ENCODE results near the gene AZU1.
A peak's percentile ranks its signal among the peaks of the same experiment; 100 is the strongest.
"Not testable (repeated sequence)": the region's sequence is repeated elsewhere in the genome, so short reads cannot be mapped to it uniquely, and the experiment has no call there.

AZU1 gene

GRCh38 chr19:831407-832369 lies 4.1 kb downstream of the AZU1 start:
- DNase-seq: no peak

- DNase-seq: no peak
These were observed 6.6 kb downstream of the AZU1 start for GRCh38 chr19:834216-834615.

GRCh38 chr19:835210-835810 lies 7.7 kb downstream of the AZU1 start:
- DNase-seq: no peak

- no peak for DNase-seq
These were observed 13.0 kb downstream of the AZU1 start, which contains the start of gene PRTN3 for GRCh38 chr19:840519-841206. TSS of gene PRTN3 (plus strand) at chr19:840999. CDS start at chr19:841009, 10 bp downstream.

GRCh38 chr19:842802-843179 lies 15.2 kb downstream of the AZU1 start:
- not testable (repeated sequence) for DNase-seq

- no peak for DNase-seq
These were observed 15.7 kb downstream of the AZU1 start for GRCh38 chr19:843180-843835.

- DNase-seq: no peak
These were observed 16.4 kb downstream of the AZU1 start for GRCh38 chr19:843836-844545.

- no peak for DNase-seq
These were observed 16.9 kb downstream of the AZU1 start for GRCh38 chr19:844546-844971.

- DNase-seq: no peak
These were observed 18.3 kb downstream of the AZU1 start for GRCh38 chr19:845707-846521.

GRCh38 chr19:848386-848921 lies 20.8 kb downstream of the AZU1 start:
- no peak for DNase-seq

GRCh38 chr19:849195-849594 lies 21.6 kb downstream of the AZU1 start:
- DNase-seq: not testable (repeated sequence)

GRCh38 chr19:850221-850978 lies 22.8 kb downstream of the AZU1 start:
- DNase-seq: peak; percentile 84

- DNase-seq: no peak
These were observed 23.3 kb downstream of the AZU1 start for GRCh38 chr19:850979-851335.

GRCh38 chr19:852136-853013 lies 24.7 kb downstream of the AZU1 start, which contains the start of gene ELANE:
TSS of gene ELANE (plus strand) at chr19:852303. CDS start at chr19:852329, 26 bp downstream.
- no peak for DNase-seq

GRCh38 chr19:853014-853585 lies 25.5 kb downstream of the AZU1 start:
- no peak for DNase-seq

GRCh38 chr19:853614-854220 lies 26.1 kb downstream of the AZU1 start:
- not testable (repeated sequence) for DNase-seq

GRCh38 chr19:854549-854948 lies 26.9 kb downstream of the AZU1 start:
- no peak for DNase-seq

- no peak for DNase-seq
These were observed 27.5 kb downstream of the AZU1 start for GRCh38 chr19:855142-855541.
